HepG2 (cell line): ENCODE results near the gene NCKAP5L. TPM values are rescaled to one million over a fixed set of nuclear protein-coding genes. Genes with fewer than 3 reads are reported as not detected.

Experiments used
- ATAC-seq: fragments of 200-7000 bp; cut with Tn5 transposase; 3 replicates; pipeline ENCODE4 v1.9.1; 2020; ENCODE audit warnings: mild to moderate bottlenecking, moderate library complexity
- BruUV-seq: library from RNA; stranded (reverse); fragments of 400-500 nt; replicated peaks from 2 replicates; lab custom pipeline; 2021; lab: Mats Ljungman, UMichigan
- CTCF ChIA-PET: fragments of 300-600 bp; formaldehyde crosslinking; extraction: SDS; loops from one replicate; lab custom pipeline; 2021; ENCODE audit warnings: low total read pairs, inconsistent platforms, low intra/inter-chr PET ratio; lab: Yijun Ruan, JAX
- POLR2A ChIA-PET: fragments of 350-600 bp; sonication (Branson Sonifier 250); formaldehyde crosslinking; loops from one replicate; lab custom pipeline; 2020; ENCODE audit warnings: antibody characterized with exemption, inconsistent platforms; lab: Yijun Ruan, JAX
- DNase-seq: peaks from one replicate; pipeline ENCODE4 v3.0.0-alpha.2; 2015; ENCODE audit warnings: low spot score
- FAIRE-seq: peaks from 3 replicates; lab custom pipeline; 2011; peaks lifted over from hg19 to GRCh38; lab: Jason Lieb, UNC
- H2AFZ ChIP-seq: one replicate; pipeline ENCODE4 v1.6.1; 2011; ENCODE audit warnings: low read length, inconsistent platforms
- H3K27ac ChIP-seq: fragments of 300-600 bp; 3 replicates; pipeline ENCODE4 v1.8.0; 2011; ENCODE audit warnings: mixed run types, mild to moderate bottlenecking, mixed read lengths, low read length, inconsistent platforms; ENCODE audit not compliant: insufficient read depth; ENCODE audit errors: extremely low read length
- H3K27me3 ChIP-seq, 2 experiments: fragments of 200-600 bp in 1 of 2; 2 replicates in 1 of 2; 3 replicates in 1 of 2; pipeline versions ENCODE4 v1.6.0 to v1.8.0; 2011; ENCODE audit warnings: low read length in 2 of 2, mild to moderate bottlenecking in 2 of 2, moderate library complexity in 2 of 2, inconsistent platforms in 1 of 2; ENCODE audit not compliant: insufficient read depth in 2 of 2, control insufficient read depth in 1 of 2
- H3K36me3 ChIP-seq, 2 experiments: fragments of 200-600 bp in 1 of 2; replicated peaks in 1 of 2; 2 replicates in 1 of 2; 3 replicates in 1 of 2; pipeline versions ENCODE4 v1.5.1 to v1.8.0; 2011; ENCODE audit warnings: low read length in 2 of 2, inconsistent platforms in 1 of 2; ENCODE audit not compliant: insufficient read depth in 2 of 2, control insufficient read depth in 1 of 2
- H3K4me1 ChIP-seq: 2 replicates; pipeline ENCODE4 v1.5.1; 2012; ENCODE audit warnings: low read length, inconsistent platforms; ENCODE audit not compliant: insufficient read depth
- H3K4me2 ChIP-seq: 2 replicates; pipeline ENCODE4 v1.6.0; 2011; ENCODE audit warnings: low read depth, low read length, inconsistent platforms
- H3K4me3 ChIP-seq, 3 experiments: fragments of 200-600 bp in 1 of 3; sonication (generic), shearing (Covaris generic) in 1 of 3; replicated peaks in 1 of 3; 2 replicates each; pipeline ENCODE4 v1.5.1; 2011 to 2016; ENCODE audit warnings: low read length in 3 of 3, inconsistent platforms in 2 of 3, low read depth in 2 of 3, mild to moderate bottlenecking in 2 of 3, control low read depth in 1 of 3, mixed read lengths in 1 of 3; ENCODE audit not compliant: insufficient read depth in 1 of 3
- H3K79me2 ChIP-seq: one replicate; pipeline ENCODE4 v1.6.1; 2011; ENCODE audit warnings: low read length, inconsistent platforms; ENCODE audit not compliant: insufficient read depth
- H3K9ac ChIP-seq: 2 replicates; pipeline ENCODE4 v1.6.0; 2011; ENCODE audit warnings: mild to moderate bottlenecking, low read depth, low read length, inconsistent platforms; ENCODE audit not compliant: insufficient read depth
- H3K9me3 ChIP-seq: 2 replicates; pipeline ENCODE4 v1.5.1; 2012; ENCODE audit warnings: mild to moderate bottlenecking, low read length
- H4K20me1 ChIP-seq: 2 replicates; pipeline ENCODE4 v1.6.0; 2011; ENCODE audit warnings: inconsistent platforms, mild to moderate bottlenecking, low read length, moderate library complexity; ENCODE audit not compliant: insufficient read depth
- AHR ChIP-seq: IDR thresholded peaks from 2 replicates; pipeline ENCODE4 v1.6.1; 2018; ENCODE audit warnings: missing genetic modification reagents, missing compliant biosample characterization
- ATF7-NPFF ChIP-seq: sonication (generic); formaldehyde crosslinking; IDR thresholded peaks from 2 replicates; pipeline ENCODE4 v1.8.1; 2023; ENCODE audit warnings: mild to moderate bottlenecking, low read depth, missing genetic modification reagents, moderate library complexity
- E2F5 ChIP-seq: sonication (generic); formaldehyde crosslinking; conservative IDR thresholded peaks from 2 replicates; pipeline ENCODE4 v1.4.0; 2020; ENCODE audit warnings: missing genetic modification reagents
- ELF4 ChIP-seq: sonication (generic); formaldehyde crosslinking; IDR thresholded peaks from 2 replicates; pipeline ENCODE4 v1.5.0; 2020; ENCODE audit warnings: missing genetic modification reagents, mild to moderate bottlenecking, moderate library complexity, borderline replicate concordance
- HIVEP1 ChIP-seq: sonication (generic); formaldehyde crosslinking; IDR thresholded peaks from 2 replicates; pipeline ENCODE4 v1.4.0; 2020; ENCODE audit warnings: mild to moderate bottlenecking, missing genetic modification reagents
- HMG20A ChIP-seq: IDR thresholded peaks from 2 replicates; pipeline ENCODE4 v1.6.1; 2016; ENCODE audit warnings: borderline replicate concordance
- JUN ChIP-seq: sonication (generic); formaldehyde crosslinking; IDR thresholded peaks from 2 replicates; pipeline ENCODE4 v1.4.0; 2020; ENCODE audit warnings: mild to moderate bottlenecking, missing genetic modification reagents
- MLX ChIP-seq: IDR thresholded peaks from 2 replicates; pipeline ENCODE4 v1.6.1; 2016
- MTF2 ChIP-seq: sonication (generic); formaldehyde crosslinking; IDR thresholded peaks from 2 replicates; pipeline ENCODE4 v1.5.0; 2020; ENCODE audit warnings: missing genetic modification reagents, borderline replicate concordance
- REL ChIP-seq: sonication (generic); formaldehyde crosslinking; conservative IDR thresholded peaks from 2 replicates; pipeline ENCODE4 v1.8.0; 2022; ENCODE audit warnings: mild to moderate bottlenecking, missing genetic modification reagents, moderate library complexity
- SP1 ChIP-seq, 2 experiments: fragments of 450-650 bp in 1 of 2; sonication (generic) in 1 of 2; formaldehyde crosslinking in 1 of 2; IDR thresholded peaks; 2 replicates each; pipeline versions ENCODE4 v1.4.0 to v1.6.1; 2016 to 2020; ENCODE audit warnings: missing genetic modification reagents in 1 of 2
- TBX3 ChIP-seq: fragments of 450-650 bp; IDR thresholded peaks from 2 replicates; pipeline ENCODE4 v1.6.1; 2017; ENCODE audit warnings: antibody characterized with exemption, mild to moderate bottlenecking, inconsistent platforms, borderline replicate concordance
- ZFP36 ChIP-seq: fragments of 150-350 bp; IDR thresholded peaks from 2 replicates; pipeline ENCODE4 v1.6.1; 2018; ENCODE audit warnings: borderline replicate concordance, low read length, low read depth; ENCODE audit not compliant: partially characterized antibody
- ZNF33B ChIP-seq: sonication (generic); formaldehyde crosslinking; IDR thresholded peaks from 2 replicates; pipeline ENCODE4 v1.5.1; 2020; ENCODE audit warnings: mild to moderate bottlenecking, missing genetic modification reagents
- ZNF549 ChIP-seq: sonication (generic); formaldehyde crosslinking; IDR thresholded peaks from 2 replicates; pipeline ENCODE4 v1.5.0; 2020; ENCODE audit warnings: missing genetic modification reagents
- ZNF644 ChIP-seq: IDR thresholded peaks from 2 replicates; pipeline ENCODE4 v1.6.1; 2016; ENCODE audit warnings: low read depth
- ZNF674 ChIP-seq: sonication (generic); formaldehyde crosslinking; IDR thresholded peaks from 2 replicates; pipeline ENCODE4 v1.5.0; 2020; ENCODE audit warnings: low read depth, mild to moderate bottlenecking, missing genetic modification reagents
- ZNF720 ChIP-seq: sonication (generic); formaldehyde crosslinking; IDR thresholded peaks from 2 replicates; pipeline ENCODE4 v1.4.0; 2020; ENCODE audit warnings: missing genetic modification reagents
- ZNF775 ChIP-seq: sonication (generic); formaldehyde crosslinking; IDR thresholded peaks from 2 replicates; pipeline ENCODE4 v1.4.0; 2020; ENCODE audit warnings: missing genetic modification reagents, mild to moderate bottlenecking, moderate library complexity, borderline replicate concordance
- ZNF788 ChIP-seq: sonication (generic); formaldehyde crosslinking; IDR thresholded peaks from 2 replicates; pipeline ENCODE4 v1.5.0; 2020; ENCODE audit warnings: mild to moderate bottlenecking, missing genetic modification reagents, borderline replicate concordance
- WGBS: methylation state at CpG from one replicate; pipeline ENCODE4 v1.1.6; 2017; ENCODE audit warnings: low lambda C conversion rate; 5-methylcytosine and 5-hydroxymethylcytosine counted together
- in situ Hi-C: cut with HindIII; loops from 2 replicates; pipeline ENCODE4 v1.10.0; 2017; ENCODE audit warnings: low pct_unique_long_range_greater_than_20kb; ENCODE audit not compliant: extremely low pct_ligation_motif_present
- intact Hi-C: fragments of 100-400 bp; cut with micrococcal nuclease; formaldehyde crosslinking; loops from one replicate; pipeline ENCODE4 v1.10.0; 2022; ENCODE audit not compliant: unreplicated experiment
- polyA plus RNA-seq, 8 experiments: library from polyadenylated mRNA; depleted of rRNA in 3 of 8; stranded (reverse) in 7 of 8; unstranded in 1 of 8; fragments of >200 nt; fragmentation: Illumina TruSeq in 4 of 8; extraction: Trizol in 4 of 8; gene quantifications; 2 replicates each; pipeline versions ENCODE4 v1.2.1 to v1.2.3, GENCODE V29; 2011 to 2016; ENCODE audit warnings: low read depth in 4 of 8, missing spikeins in 1 of 8, mixed read lengths in 1 of 8; ENCODE audit not compliant: insufficient read depth in 1 of 8
- total RNA-seq, 5 experiments: library from RNA; depleted of rRNA; stranded (reverse); fragments of >200 nt; fragmentation: Illumina TruSeq; extraction: Trizol; gene quantifications; 2 replicates each; pipeline ENCODE4 v1.2.3, GENCODE V29; 2016; ENCODE audit warnings: low read depth in 1 of 5

NCKAP5L gene
- total and polyA plus RNA-seq, 2 of the 13 experiments (the other 11 are each of a cell fraction or from before 2014, with no cell fraction given) = 4.1 to 9.0 TPM

DNA sequence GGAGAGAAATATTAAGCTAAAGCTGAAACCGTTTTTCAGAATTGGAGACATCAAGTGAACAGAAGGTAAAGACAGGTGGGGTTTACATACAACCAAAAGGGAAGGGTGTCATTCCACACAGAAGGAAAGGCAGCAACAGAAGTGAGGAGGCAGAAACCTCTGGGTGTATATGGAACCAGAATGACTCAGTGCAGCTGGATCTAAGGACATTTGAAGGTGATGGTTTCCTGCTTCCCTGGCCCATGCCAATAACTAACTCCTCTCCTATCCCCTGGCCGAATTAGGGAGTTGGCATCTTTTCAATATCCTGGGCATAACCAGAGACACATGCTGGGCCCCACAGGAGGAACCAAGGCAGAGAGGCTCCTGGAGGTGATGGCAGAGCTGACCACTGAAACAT lies 8.4 kb downstream of the NCKAP5L start:
- intact Hi-C loops = no loop called here
- peaks cover 12% of the 10 kb centered on the region for H4K20me1 ChIP-seq
- H3K79me2 ChIP-seq = peaks cover 13% of the 10 kb centered on the region

More for the DNA sequence above, 8.4 kb downstream of the NCKAP5L start:
- Histone ChIP-seq H3K4me1 (peaks cover 34% of the 10 kb centered on the region), H3K4me2 (no peak overlapping the region), H3K9me3 (no peaks in the 10 kb centered on the region), H3K4me3 (no peak overlapping the region), H2AFZ (no peak overlapping the region), H3K27me3 (no peaks in the 10 kb centered on the region), H3K36me3 (peaks cover 2 to 4% of the 10 kb centered on the region in 2 experiments; a peak in 3 of 5 replicates), H3K9ac (no peak overlapping the region), H3K27ac (no peak overlapping the region)
- in situ Hi-C loops = no loop called here
- no TSS peak for BruUV-seq
- TF ChIP-seq ATF7-NPFF (CRISPR knock-in tag) (no peak), SP1 (IDR thresholded peaks at IDR 0.05) (no peak), SP1 (CRISPR knock-in tag; IDR thresholded peaks at IDR 0.05) (no peak), ZNF788 (CRISPR knock-in tag) (no peak), ZNF549 (CRISPR knock-in tag) (no peak), TBX3 (no peak), AHR (CRISPR knock-in tag) (no peak), REL (CRISPR knock-in tag) (no peak), ZFP36 (no peak), MLX (CRISPR knock-in tag) (no peak), ZNF33B (CRISPR knock-in tag) (no peak), E2F5 (no peak), HIVEP1 (CRISPR knock-in tag) (no peak), ZNF720 (no peak), ZNF644 (CRISPR knock-in tag) (no peak), HMG20A (CRISPR knock-in tag) (no peak), MTF2 (CRISPR knock-in tag) (no peak), JUN (no peak), ZNF674 (CRISPR knock-in tag) (no peak), ELF4 (CRISPR knock-in tag) (no peak), ZNF775 (CRISPR knock-in tag) (no peak)
- no peak for FAIRE-seq
- 76% methylated on average over 1 of the region's 2 CpGs for WGBS
- CTCF ChIA-PET = no interaction called here
- POLR2A ChIA-PET = interaction anchor here (1.1 kb wide), 1 partner anchor 23 kb away, joined by 3 read pairs; the partner anchor contains the start of gene BCDIN3D
- no peak for DNase-seq
- no peak for ATAC-seq
